ENCODE measurements around the gene GALNT8.

GRCh38 chr12:4794491-4794890 lies 74.3 kb downstream of the GALNT8 start:
- TF ChIP-seq CREB5 (CRISPR knock-in tag; IDR thresholded peaks at IDR 0.05), result no peak
- TF ChIP-seq CTCF (IDR thresholded peaks at IDR 0.05 in 2 of 3, conservative IDR thresholded peaks at IDR 0.05 in 1 of 3; ENCODE audit: insufficient read depth in 2 of 3, low read depth in 1 of 3, low read length in 3 of 3), result no peak
- no peak for TF ChIP-seq JUN (IDR thresholded peaks at IDR 0.05; ENCODE audit: borderline replicate concordance, low read depth, low read length)
- TF ChIP-seq JUN (CRISPR knock-in tag; IDR thresholded peaks at IDR 0.05; ENCODE audit: borderline replicate concordance), result no peak
- no peak for TF ChIP-seq PHTF2 (CRISPR knock-in tag; IDR thresholded peaks at IDR 0.05)
- TF ChIP-seq HNRNPLL (IDR thresholded peaks at IDR 0.05; ENCODE audit: low read depth, low read length, poor library complexity, severe bottlenecking), result no peak
- TF ChIP-seq ZNF561 (CRISPR knock-in tag; conservative IDR thresholded peaks at IDR 0.05), result no peak
- TF ChIP-seq EP300 (IDR thresholded peaks at IDR 0.05; ENCODE audit: low read length), result no peak
- TF ChIP-seq HINFP (tag; conservative IDR thresholded peaks at IDR 0.05; ENCODE audit: low read depth), result no peak
- no peak for TF ChIP-seq SETDB1 (IDR thresholded peaks at IDR 0.05; ENCODE audit: low read length)
- TF ChIP-seq ZNF407 (IDR thresholded peaks at IDR 0.05; ENCODE audit: low read depth), result no peak
- no peak for TF ChIP-seq EZH2 (IDR thresholded peaks at IDR 0.05; ENCODE audit: borderline replicate concordance, low read depth, low read length)
- no peak for TF ChIP-seq PHF8 (IDR thresholded peaks at IDR 0.05; ENCODE audit: borderline replicate concordance, low read length)

Measured in K562 (cell line).